Stimulated activated CD8-positive, alpha-beta memory T cell treated with anti-CD3 and anti-CD28 coated beads, Interleukin-15, amount 100 ng/mL, for 1 hour (primary cell): ENCODE measurements around the gene NUDC.
"Not testable (repeated sequence)": the region's sequence is repeated elsewhere in the genome, so short reads cannot be mapped to it uniquely, and the experiment has no call there.

ENCODE experiments used
- DNase-seq: peaks from one replicate; pipeline ENCODE4 v3.0.0-alpha.2; 2020; ENCODE audit warnings: low read depth

Gene NUDC

DNA sequence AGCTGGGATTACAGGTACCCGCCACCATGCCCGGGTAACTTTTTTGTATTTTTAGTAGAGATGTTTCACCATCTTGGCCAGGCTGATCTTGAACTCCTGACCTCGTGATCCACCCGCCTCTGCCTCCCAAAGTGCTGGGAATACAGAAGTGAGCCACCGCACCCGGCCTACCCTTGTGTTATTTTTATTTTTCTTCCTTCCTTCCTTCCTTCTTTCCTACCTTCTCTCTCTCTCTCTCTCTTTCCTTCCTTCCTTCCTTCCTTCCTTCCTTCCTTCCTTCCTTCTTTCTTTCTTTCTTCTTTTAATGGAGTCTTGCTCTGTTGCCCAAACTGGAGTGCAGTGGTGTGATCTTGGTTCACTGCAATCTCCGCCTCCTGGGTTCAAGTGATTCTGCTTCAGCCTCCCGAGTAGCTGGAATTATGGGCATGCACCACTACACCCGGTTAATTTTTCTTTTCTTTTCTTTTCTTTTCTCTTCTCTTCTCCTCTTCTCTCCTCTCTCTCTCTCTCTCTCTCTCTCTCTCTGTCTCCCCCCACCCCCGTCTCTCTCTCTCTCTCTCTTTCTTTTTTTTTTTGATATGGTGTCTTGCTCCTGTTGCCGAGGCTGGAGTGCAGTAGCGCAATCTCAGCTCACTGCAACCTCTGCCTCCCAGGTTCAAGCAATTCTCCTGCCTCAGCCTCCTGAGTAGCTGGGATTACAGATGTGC is 68.0 kb downstream of the NUDC start:
- DNase-seq, result not testable (repeated sequence)

GRCh38 chr1:26991310-26992116 is 70.0 kb downstream of the NUDC start:
- DNase-seq, result no peak

DNA sequence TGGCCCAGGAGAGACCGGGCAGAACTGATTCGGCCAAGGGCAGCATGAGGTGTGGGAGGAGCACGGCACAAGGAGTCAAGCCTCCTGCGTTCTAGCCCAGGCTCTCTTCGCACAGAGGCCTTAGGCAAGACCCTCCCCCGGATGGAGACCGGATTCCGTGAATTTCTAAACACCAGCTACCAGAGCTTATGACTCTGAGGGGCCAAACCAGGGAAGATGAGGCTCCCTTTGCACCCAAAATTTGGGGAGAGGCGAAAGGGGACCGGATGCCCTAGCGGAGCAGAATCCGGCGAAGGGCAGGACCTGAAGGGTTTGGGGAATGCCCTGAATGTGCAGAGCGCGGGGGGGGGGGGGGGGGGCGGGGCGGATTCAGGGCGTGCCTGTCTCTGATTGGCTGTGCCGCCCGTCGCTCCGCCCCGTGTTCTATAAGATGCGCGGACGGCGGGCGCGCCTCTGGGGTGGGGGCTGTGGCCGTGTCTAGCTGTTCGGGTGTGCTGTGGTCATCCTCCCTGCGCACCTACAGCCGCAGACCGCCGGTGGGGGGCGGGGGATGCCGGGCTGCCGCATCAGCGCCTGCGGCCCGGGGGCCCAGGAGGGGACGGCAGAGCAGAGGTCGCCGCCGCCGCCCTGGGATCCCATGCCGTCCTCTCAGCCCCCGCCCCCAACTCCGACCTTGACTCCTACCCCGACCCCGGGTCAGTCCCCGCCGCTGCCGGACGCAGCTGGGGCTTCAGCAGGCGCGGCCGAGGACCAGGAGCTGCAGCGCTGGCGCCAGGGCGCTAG is 71.9 kb downstream of the NUDC start, which contains the start of gene TRNP1:
Gene TRNP1 (plus strand): TSS at position 456 of the 783 bp plus-strand sequence. CDS start 95 bp downstream, at position 551.
- peak; percentile 31 for DNase-seq

DNA sequence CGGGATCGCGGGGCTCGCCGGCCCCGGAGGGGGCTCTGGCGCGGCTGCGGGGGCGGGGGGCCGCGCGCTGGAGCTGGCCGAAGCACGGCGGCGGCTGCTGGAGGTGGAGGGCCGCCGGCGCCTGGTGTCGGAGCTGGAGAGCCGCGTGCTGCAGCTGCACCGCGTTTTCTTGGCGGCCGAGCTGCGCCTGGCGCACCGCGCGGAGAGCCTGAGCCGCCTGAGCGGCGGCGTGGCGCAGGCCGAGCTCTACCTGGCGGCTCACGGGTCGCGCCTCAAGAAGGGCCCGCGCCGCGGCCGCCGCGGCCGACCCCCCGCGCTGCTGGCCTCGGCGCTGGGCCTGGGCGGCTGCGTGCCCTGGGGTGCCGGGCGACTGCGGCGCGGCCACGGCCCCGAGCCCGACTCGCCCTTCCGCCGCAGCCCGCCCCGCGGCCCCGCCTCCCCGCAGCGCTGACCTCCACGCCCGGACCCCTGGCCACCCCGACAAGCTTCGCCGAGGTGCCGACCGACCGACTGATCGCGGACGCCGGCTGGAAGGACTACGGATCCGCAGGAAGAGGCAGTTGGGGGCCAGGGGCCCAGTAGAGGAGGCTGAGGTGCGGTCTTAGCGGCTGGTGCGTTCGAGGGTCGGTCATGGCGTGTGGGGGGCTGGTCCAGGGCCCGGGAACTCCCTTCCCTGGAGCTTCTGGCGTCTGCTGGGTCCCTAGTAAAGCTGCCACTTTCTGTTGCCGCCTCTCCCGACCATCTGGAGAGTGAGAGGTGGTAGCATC is 72.7 kb downstream of the NUDC start:
- no peak for DNase-seq

DNA sequence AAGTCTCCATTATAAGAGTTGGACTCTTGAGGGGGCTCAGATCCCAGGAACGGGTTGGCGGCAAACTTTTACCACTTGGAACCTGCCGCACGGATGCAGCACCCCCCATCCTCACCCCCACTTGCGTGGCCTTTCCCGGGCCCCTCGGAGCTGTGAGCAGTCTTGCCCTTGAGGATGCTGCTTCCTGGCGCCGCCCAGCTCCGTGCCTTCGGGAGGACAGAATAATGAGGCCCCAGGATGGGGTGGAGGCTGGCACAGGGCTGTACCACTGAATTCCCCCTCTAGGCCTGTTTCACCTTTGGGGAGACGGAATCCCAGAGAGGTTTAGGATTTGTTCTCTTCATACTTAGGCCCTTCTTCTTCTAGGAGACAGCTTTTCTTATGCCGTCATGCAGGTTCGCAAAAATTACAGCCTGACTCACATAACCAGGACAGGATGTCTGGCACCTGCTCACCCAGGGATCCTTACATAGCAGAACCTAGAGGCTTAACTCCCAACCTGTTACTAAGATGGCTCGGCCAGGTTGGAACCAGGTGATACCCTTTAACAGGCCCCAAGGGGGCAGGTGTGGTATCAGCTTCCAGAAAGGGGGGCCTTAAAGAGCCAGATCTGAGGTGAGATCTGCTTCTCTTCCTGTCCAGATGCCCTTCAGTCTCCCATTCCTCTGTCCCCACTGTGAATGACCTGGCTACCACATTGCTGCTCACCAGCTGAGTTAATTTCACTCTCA is 73.4 kb downstream of the NUDC start:
- no peak for DNase-seq

DNA sequence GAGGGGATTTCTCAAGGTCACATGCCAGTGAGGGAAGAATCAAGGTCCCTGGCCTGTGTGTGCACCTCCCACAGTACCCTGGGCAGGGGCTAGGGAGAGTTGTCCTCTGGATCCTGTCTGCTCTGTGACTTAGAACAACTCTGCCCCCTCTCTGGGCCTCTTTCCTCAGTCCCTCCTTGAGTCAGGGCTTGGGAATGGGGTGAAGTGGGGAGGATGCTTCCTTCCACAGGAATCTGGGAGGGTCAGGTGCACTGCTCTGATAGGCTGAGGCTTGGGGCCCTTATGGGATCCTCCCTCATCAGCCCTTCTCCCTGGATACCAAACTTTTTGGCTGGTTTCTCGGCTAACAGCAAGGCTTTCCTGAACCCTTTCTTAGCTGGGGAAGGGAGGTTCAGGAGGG is 74.5 kb downstream of the NUDC start:
- no peak for DNase-seq
